ENCODE results near the gene FBXO4. TPM values are rescaled to one million over a fixed set of nuclear protein-coding genes. Genes with fewer than 3 reads are reported as not detected.

Gene FBXO4
- total RNA-seq, 1 donor from 2014 or later = 11.1 TPM

DNA sequence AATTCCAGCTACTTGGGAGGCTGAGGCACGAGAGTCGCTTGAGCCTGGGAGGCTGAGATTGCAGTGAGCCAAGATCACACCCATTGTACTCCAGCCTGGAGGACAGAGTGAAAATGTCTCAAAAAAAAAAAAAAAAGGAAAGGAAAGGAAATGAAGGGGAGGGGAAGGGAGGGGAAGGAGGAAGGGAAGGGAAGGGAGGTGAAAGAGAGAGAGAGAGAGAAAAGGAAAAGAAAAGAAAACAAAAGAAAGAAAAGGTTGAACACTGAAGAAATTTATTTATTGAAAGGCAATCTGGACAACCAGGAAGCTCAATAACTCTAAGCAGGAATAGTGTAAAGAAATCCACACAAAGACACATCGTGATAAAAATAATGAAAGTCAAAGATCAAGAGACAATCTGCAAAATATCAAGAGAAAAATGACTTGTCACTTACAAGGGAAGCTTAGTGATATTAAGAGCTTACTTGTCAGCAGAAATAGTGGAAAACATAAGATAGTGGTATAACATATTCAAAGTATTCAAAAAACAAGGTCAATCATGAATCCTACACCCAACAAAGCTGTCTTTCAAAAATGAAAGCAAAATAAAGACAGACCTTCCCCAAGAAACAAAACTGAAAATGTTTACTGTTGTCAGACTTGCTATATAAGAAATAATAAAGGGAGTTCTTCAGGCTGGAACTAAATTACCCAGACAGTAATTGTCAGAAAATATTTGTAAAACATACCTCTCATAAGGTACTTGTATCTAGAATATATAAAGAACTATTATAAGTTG lies 31.8 kb upstream of the FBXO4 start:
- intact Hi-C loops (cut with DNase I) = no loop called here
- Histone ChIP-seq H3K36me3 (no peaks in the 10 kb centered on the region), H3K4me3 (no peak overlapping the region), H3K27ac (no peak overlapping the region), H3K9me3 (no peaks in the 10 kb centered on the region), H3K27me3 (no peaks in the 10 kb centered on the region), H3K4me1 (no peaks in the 10 kb centered on the region)
- no peak for DNase-seq
- ATAC-seq = no peak
- no peak for TF ChIP-seq CTCF (IDR thresholded peaks at IDR 0.05)

DNA sequence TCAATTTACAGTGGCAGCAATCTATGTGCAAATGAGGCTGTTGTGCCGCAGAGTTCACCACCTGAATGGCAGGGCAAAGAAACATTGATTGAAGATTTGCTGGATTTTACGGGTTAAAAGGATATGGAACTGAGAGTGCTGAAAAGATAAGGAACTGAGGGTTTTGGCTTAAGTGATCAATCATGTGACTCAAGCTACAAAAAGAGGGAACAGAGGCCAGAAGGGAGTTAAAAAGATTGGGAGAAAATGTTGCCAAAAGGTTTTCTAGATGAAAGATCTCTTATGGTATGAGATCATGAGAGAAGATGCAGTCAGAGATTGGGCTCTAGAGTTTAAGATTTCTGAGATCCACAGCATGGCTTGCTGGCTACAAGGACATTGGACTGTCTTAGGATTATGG lies 28.9 kb upstream of the FBXO4 start:
- no peaks in the 10 kb centered on the region for H3K27me3 ChIP-seq
- H3K4me1 ChIP-seq = no peaks in the 10 kb centered on the region
- H3K4me3 ChIP-seq = no peak overlapping the region
- no peak for ATAC-seq
- no peak overlapping the region for H3K27ac ChIP-seq
- TF ChIP-seq CTCF (IDR thresholded peaks at IDR 0.05) = no peak
- H3K36me3 ChIP-seq = no peaks in the 10 kb centered on the region
- no peaks in the 10 kb centered on the region for H3K9me3 ChIP-seq
- intact Hi-C loops (cut with DNase I) = no loop called here
- no peak for DNase-seq

GRCh38 chr5:41903382-41903891 lies 21.6 kb upstream of the FBXO4 start:
- peak overlapping the region; percentile 86 for H3K27ac ChIP-seq
- peak overlapping the region; percentile 60 for H3K4me3 ChIP-seq
- no peaks in the 10 kb centered on the region for H3K27me3 ChIP-seq
- peaks cover 23% of the 10 kb centered on the region for H3K36me3 ChIP-seq
- intact Hi-C loops (cut with DNase I) = no loop called here
- no peak for TF ChIP-seq CTCF (IDR thresholded peaks at IDR 0.05)
- no peak for ATAC-seq
- H3K9me3 ChIP-seq = no peaks in the 10 kb centered on the region
- H3K4me1 ChIP-seq = peaks cover 14% of the 10 kb centered on the region
- DNase-seq = no peak

- H3K36me3 ChIP-seq = peaks cover 30% of the 10 kb centered on the region
- H3K4me3 ChIP-seq = peak within 1 kb of the TSS; percentile 60
- H3K4me1 ChIP-seq = peaks cover 14% of the 10 kb centered on the region
- H3K27me3 ChIP-seq = no peaks in the 10 kb centered on the region
- H3K27ac ChIP-seq = peak within 1 kb of the TSS; percentile 86
- ATAC-seq = peak; percentile 99
- intact Hi-C loops (cut with DNase I) = no loop called here
- no peak for TF ChIP-seq CTCF (IDR thresholded peaks at IDR 0.05)
- peak; percentile 99 for DNase-seq
- H3K9me3 ChIP-seq = no peaks in the 10 kb centered on the region
These were observed 20.9 kb upstream of the FBXO4 start, which contains the start of gene RIMOC1 for GRCh38 chr5:41903892-41904799. RIMOC1 (plus strand) TSS chr5:41904344; CDS start chr5:41904368, 24 bp downstream.

GRCh38 chr5:41906151-41906550 lies 18.9 kb upstream of the FBXO4 start:
- Histone ChIP-seq H3K9me3 (no peaks in the 10 kb centered on the region), H3K27ac (no peak overlapping the region), H3K27me3 (no peaks in the 10 kb centered on the region), H3K36me3 (peaks cover 50% of the 10 kb centered on the region), H3K4me3 (no peak overlapping the region), H3K4me1 (peaks cover 14% of the 10 kb centered on the region)
- TF ChIP-seq CTCF (IDR thresholded peaks at IDR 0.05) = no peak
- no peak for DNase-seq
- no peak for ATAC-seq
- intact Hi-C loops (cut with DNase I) = no loop called here
